Cardiac muscle cell (in vitro differentiated cells and primary cell): ENCODE measurements around the gene LZTS3. TPM values are rescaled to one million over a fixed set of nuclear protein-coding genes. Genes with fewer than 3 reads are reported as not detected.
"Not testable (repeated sequence)": the region's sequence is repeated elsewhere in the genome, so short reads cannot be mapped to it uniquely, and the experiment has no call there.

ENCODE experiments used
- DNase-seq, 2 donors: peaks; one replicate each; pipeline versions ENCODE4 v3.0.0 to v3.0.0-alpha.2; 2010 to 2017; ENCODE audit warnings: low read depth in 1 of 2, low spot score in 1 of 2
- H3K27ac ChIP-seq: fragments of 200-600 bp; sonication (generic); 2 replicates; pipeline ENCODE4 v1.5.1; 2016
- H3K27me3 ChIP-seq: fragments of 200-600 bp; sonication (generic); 2 replicates; pipeline ENCODE4 v1.6.0; 2016; ENCODE audit warnings: control low read depth
- H3K36me3 ChIP-seq: fragments of 200-600 bp; sonication (generic); 2 replicates; pipeline ENCODE4 v1.5.1; 2016; ENCODE audit warnings: control low read depth
- H3K4me1 ChIP-seq: fragments of 200-600 bp; sonication (generic); 2 replicates; pipeline ENCODE4 v1.8.1; 2017; ENCODE audit warnings: low read depth, mild to moderate bottlenecking, mixed run types
- H3K4me3 ChIP-seq: fragments of 200-600 bp; sonication (generic); 2 replicates; pipeline ENCODE4 v1.5.1; 2016; ENCODE audit warnings: mild to moderate bottlenecking
- H3K9me3 ChIP-seq: fragments of 200-600 bp; sonication (generic); 2 replicates; pipeline ENCODE4 v1.5.1; 2017; ENCODE audit warnings: low read depth, mild to moderate bottlenecking, control low read depth
- polyA plus RNA-seq: library from polyadenylated mRNA; unstranded; fragments of >200 nt; fragmentation: Nextera tagmentation; extraction: Ambion mirVana; gene quantifications from 2 replicates; pipeline ENCODE4 v1.2.1, GENCODE V29; 2016
- total RNA-seq: library from RNA; depleted of rRNA; stranded (reverse); fragments of >200 nt; gene quantifications from 2 replicates; pipeline ENCODE4 v1.2.3, GENCODE V29; 2016
- TF ChIP-seq, protein P1 (sequence below): IDR thresholded peaks from 2 replicates; pipeline ENCODE4 v1.5.1; 2012; ENCODE audit warnings: low read depth, mild to moderate bottlenecking, low read length

LZTS3 gene
- total and polyA plus RNA-seq, 2 experiments from 2014 or later = 15.7 to 30.9 TPM

DNA sequence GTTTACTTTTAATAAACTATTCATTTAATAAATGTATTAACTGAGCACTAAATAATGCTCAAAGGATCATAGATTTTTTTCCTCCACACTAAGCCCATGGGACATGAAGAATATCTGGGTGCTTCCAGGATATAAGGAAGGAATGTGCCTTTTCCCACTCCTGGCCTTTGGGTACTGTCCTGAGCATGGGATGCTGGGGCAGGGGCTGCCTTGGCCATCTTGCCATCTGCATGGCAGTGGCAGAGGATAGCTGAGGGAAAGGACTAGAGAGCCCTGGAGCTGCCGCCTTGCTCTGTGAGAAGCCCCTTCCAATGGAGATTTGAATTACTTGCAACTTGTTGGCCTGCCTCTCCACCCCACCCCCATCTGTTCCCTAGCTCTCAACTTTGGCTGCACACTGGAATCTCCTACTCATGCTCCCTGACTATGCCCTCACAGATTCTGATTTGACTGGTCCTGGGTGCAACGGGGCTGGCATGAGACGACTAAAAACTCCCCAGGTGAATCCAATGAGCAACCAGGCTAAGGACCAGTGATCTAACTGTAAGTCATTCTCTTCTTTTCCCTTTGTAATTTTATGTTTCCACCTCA lies 15.6 kb upstream of the LZTS3 start:
- H3K4me3 ChIP-seq = no peak overlapping the region
- H3K27ac ChIP-seq = no peak overlapping the region
- peaks cover 5% of the 10 kb centered on the region for H3K36me3 ChIP-seq
- H3K4me1 ChIP-seq = no peaks in the 10 kb centered on the region
- no peak for DNase-seq
- TF ChIP-seq, protein P1, sequence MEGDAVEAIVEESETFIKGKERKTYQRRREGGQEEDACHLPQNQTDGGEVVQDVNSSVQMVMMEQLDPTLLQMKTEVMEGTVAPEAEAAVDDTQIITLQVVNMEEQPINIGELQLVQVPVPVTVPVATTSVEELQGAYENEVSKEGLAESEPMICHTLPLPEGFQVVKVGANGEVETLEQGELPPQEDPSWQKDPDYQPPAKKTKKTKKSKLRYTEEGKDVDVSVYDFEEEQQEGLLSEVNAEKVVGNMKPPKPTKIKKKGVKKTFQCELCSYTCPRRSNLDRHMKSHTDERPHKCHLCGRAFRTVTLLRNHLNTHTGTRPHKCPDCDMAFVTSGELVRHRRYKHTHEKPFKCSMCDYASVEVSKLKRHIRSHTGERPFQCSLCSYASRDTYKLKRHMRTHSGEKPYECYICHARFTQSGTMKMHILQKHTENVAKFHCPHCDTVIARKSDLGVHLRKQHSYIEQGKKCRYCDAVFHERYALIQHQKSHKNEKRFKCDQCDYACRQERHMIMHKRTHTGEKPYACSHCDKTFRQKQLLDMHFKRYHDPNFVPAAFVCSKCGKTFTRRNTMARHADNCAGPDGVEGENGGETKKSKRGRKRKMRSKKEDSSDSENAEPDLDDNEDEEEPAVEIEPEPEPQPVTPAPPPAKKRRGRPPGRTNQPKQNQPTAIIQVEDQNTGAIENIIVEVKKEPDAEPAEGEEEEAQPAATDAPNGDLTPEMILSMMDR = no peak
- H3K27me3 ChIP-seq = no peaks in the 10 kb centered on the region
- no peaks in the 10 kb centered on the region for H3K9me3 ChIP-seq

DNA sequence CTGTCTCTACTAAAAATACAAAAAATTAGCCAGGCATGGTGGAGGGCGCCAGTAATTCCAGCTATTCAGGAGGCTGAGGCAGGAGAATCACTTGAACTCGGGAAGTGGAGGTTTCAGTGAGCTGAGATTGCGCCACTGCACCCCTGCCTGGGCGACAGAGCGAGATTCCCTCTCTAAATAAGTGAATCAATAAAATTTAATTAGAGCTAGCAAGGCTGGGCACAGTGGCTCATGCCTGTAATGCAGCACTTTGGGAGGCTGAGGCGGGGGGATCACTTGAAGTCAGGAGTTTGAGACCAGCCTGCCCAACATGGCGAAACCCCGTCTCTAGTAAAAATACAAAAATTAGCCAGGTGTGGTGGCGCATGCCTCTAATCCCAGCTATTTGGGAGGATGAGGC lies 14.5 kb upstream of the LZTS3 start:
- not testable (repeated sequence) for H3K27ac ChIP-seq, DNase-seq, H3K9me3 ChIP-seq

GRCh38 chr20:3183896-3184612 lies 10.7 kb upstream of the LZTS3 start:
- TF ChIP-seq, protein P1 = no peak
- no peaks in the 10 kb centered on the region for H3K9me3 ChIP-seq
- no peaks in the 10 kb centered on the region for H3K36me3 ChIP-seq
- H3K4me3 ChIP-seq = no peak overlapping the region
- H3K27me3 ChIP-seq = no peaks in the 10 kb centered on the region
- H3K4me1 ChIP-seq = no peaks in the 10 kb centered on the region
- no peak overlapping the region for H3K27ac ChIP-seq
- DNase-seq = no peak

More for the DNA sequence above, 14.5 kb upstream of the LZTS3 start:
- H3K36me3 ChIP-seq, H3K4me1 ChIP-seq, H3K4me3 ChIP-seq, H3K27me3 ChIP-seq: not testable (repeated sequence)

DNA sequence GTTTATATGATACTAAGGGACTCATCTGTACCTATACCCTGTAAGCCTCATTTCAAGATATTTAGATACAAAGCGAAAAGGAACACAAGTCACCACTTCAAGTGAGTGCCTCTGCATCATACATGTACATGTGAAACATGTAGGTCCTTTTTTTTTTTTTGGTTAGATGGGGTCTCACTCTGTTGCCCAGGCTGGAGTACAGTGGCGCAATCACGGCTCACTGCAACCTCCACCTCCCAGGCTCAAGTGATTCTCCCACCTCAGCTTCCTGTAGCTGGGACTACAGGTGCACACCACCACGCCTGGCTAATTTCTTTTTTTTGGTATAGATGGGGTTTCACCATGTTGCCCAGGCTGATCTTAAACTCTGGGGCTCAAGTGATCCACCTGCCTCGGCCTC lies 9.1 kb upstream of the LZTS3 start:
- H3K4me1 ChIP-seq, H3K36me3 ChIP-seq, H3K4me3 ChIP-seq, H3K27ac ChIP-seq, H3K9me3 ChIP-seq, DNase-seq, H3K27me3 ChIP-seq: not testable (repeated sequence)

GRCh38 chr20:3181270-3181669 lies 7.9 kb upstream of the LZTS3 start:
- no peaks in the 10 kb centered on the region for H3K9me3 ChIP-seq
- TF ChIP-seq, protein P1 = no peak
- H3K4me1 ChIP-seq = no peaks in the 10 kb centered on the region
- H3K4me3 ChIP-seq = no peak overlapping the region
- no peaks in the 10 kb centered on the region for H3K36me3 ChIP-seq
- H3K27me3 ChIP-seq = no peaks in the 10 kb centered on the region
- H3K27ac ChIP-seq = no peak overlapping the region
- no peak for DNase-seq

DNA sequence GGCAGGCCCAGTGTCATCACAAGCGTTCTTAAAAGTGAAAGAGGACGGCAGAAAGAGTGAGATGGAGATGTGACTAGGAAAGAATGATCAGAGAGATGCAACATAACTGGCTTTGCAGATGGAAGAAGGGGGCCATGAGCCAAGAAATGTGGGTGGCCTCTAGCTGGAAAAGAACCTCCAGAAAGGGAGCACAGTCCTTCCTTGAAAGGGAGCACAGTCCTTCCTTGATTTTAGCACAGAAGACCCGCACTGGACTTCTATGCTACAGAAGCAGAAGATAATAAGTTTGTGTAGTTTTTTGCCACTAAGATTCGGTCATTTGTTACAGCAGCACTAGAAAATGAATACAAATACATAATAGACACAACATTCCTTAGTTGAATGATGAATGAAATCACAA lies 7.0 kb upstream of the LZTS3 start:
- no peaks in the 10 kb centered on the region for H3K36me3 ChIP-seq
- H3K27ac ChIP-seq = no peak overlapping the region
- no peak for DNase-seq
- no peak overlapping the region for H3K4me3 ChIP-seq
- TF ChIP-seq, protein P1 = no peak
- H3K27me3 ChIP-seq = no peaks in the 10 kb centered on the region
- H3K9me3 ChIP-seq = no peaks in the 10 kb centered on the region
- no peaks in the 10 kb centered on the region for H3K4me1 ChIP-seq
